ENCODE data around the gene S100A14.

- TF ChIP-seq CTCF (IDR thresholded peaks at IDR 0.05; ENCODE audit: low read depth, low read length) (no peak), EZH2phosphoT487 (IDR thresholded peaks at IDR 0.05; ENCODE audit: low read depth) (no peak)
Observed at GRCh38 chr1:153662269-153662668, 46.1 kb upstream of the S100A14 start.
